ENCODE measurements around the gene MICAL3. TPM values are rescaled to one million over a fixed set of nuclear protein-coding genes. Genes with fewer than 3 reads are reported as not detected.

Gene MICAL3
- polyA plus RNA-seq, 3 donors: 0.23 to 0.84 TPM; not detected in 1

GRCh38 chr22:17884084-17884483 is 140.3 kb downstream of the MICAL3 start:
- no peaks in the 10 kb centered on the region for H4K20me1 ChIP-seq (ENCODE audit: insufficient read depth, low read length)
- no peak for DNase-seq
- no peak overlapping the region for H3K27ac Mint-ChIP-seq
- TF ChIP-seq, protein P1, sequence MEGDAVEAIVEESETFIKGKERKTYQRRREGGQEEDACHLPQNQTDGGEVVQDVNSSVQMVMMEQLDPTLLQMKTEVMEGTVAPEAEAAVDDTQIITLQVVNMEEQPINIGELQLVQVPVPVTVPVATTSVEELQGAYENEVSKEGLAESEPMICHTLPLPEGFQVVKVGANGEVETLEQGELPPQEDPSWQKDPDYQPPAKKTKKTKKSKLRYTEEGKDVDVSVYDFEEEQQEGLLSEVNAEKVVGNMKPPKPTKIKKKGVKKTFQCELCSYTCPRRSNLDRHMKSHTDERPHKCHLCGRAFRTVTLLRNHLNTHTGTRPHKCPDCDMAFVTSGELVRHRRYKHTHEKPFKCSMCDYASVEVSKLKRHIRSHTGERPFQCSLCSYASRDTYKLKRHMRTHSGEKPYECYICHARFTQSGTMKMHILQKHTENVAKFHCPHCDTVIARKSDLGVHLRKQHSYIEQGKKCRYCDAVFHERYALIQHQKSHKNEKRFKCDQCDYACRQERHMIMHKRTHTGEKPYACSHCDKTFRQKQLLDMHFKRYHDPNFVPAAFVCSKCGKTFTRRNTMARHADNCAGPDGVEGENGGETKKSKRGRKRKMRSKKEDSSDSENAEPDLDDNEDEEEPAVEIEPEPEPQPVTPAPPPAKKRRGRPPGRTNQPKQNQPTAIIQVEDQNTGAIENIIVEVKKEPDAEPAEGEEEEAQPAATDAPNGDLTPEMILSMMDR (IDR thresholded peaks at IDR 0.05): no peak
- H3K9me3 Mint-ChIP-seq: no peaks in the 10 kb centered on the region
- no peaks in the 10 kb centered on the region for H3K79me2 ChIP-seq (ENCODE audit: insufficient read depth, low read length)
- H3K4me1 ChIP-seq (ENCODE audit: control insufficient read depth in 1 of 2, insufficient read depth in 2 of 2, low read length in 2 of 2): no peaks in the 10 kb centered on the region
- no peak overlapping the region for H2AFZ ChIP-seq (ENCODE audit: insufficient read depth, low read depth, low read length, poor library complexity, severe bottlenecking)
- H3K27me3 Mint-ChIP-seq (ENCODE audit: low read depth in 3 of 3): peaks cover 0 to 1% (median 1%) of the 10 kb centered on the region in 3 donors
- no peak overlapping the region for H3K4me3 Mint-ChIP-seq
- no peaks in the 10 kb centered on the region for H3K9me3 ChIP-seq (replicated peaks in 1 of 2; ENCODE audit: control insufficient read depth in 1 of 2, insufficient read depth in 1 of 2, low read length in 2 of 2)
- no peaks in the 10 kb centered on the region for H3K36me3 ChIP-seq (replicated peaks in 1 of 2; ENCODE audit: control insufficient read depth in 1 of 2, insufficient read depth in 2 of 2, low read length in 2 of 2)
- intact Hi-C loops (cut with micrococcal nuclease): no loop called here
- peaks cover 0 to 6% of the 10 kb centered on the region in 2 donors for H3K36me3 Mint-ChIP-seq
- no CpG with 5 or more reads among the region's 6 CpGs for WGBS (ENCODE audit: insufficient coverage)
- H3K4me2 ChIP-seq (replicated peaks; ENCODE audit: extremely low read depth, low read length, poor library complexity, severe bottlenecking): no peak overlapping the region
- H3K4me1 Mint-ChIP-seq: no peaks in the 10 kb centered on the region
- H3K9ac ChIP-seq (ENCODE audit: insufficient read depth, low read length, poor library complexity, severe bottlenecking): no peak overlapping the region
- H3K27me3 ChIP-seq (ENCODE audit: control insufficient read depth in 2 of 2, insufficient read depth in 2 of 2, low read length in 2 of 2): no peaks in the 10 kb centered on the region
- H3K4me3 ChIP-seq (replicated peaks in 1 of 3; ENCODE audit: low read depth in 2 of 3, low read length in 3 of 3): no peak overlapping the region
- no peak overlapping the region for H3K27ac ChIP-seq (ENCODE audit: low read depth in 1 of 2, low read length in 2 of 2)

DNA sequence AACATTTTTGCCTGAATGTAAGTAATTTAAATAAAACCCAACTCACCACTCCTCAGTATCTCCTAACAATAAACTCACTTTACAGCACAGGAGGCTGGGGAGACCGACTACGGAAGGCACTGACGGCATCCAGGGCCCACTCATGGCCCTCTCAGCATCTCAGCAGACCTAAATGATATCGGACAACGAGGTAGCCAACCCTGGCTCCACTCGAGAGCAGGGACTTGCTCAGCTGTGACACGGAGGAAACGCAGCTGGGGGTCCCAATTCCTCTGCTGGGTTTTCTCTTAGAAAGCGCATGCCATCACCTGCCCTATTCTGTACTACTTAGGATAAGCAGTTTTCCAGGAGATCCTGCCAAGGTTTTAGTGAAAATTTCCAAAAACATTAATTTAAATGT is 141.0 kb downstream of the MICAL3 start:
- 96% methylated on average over 9 of the region's 9 CpGs for WGBS (ENCODE audit: insufficient coverage)
- Mint-ChIP-seq H3K27ac (no peak overlapping the region), H3K9me3 (no peaks in the 10 kb centered on the region), H3K4me3 (no peak overlapping the region), H3K27me3 (ENCODE audit: low read depth in 3 of 3) (peaks cover 0 to 1% (median 1%) of the 10 kb centered on the region in 3 donors), H3K4me1 (no peaks in the 10 kb centered on the region), H3K36me3 (peaks cover 0 to 6% of the 10 kb centered on the region in 2 donors)
- H3K9ac ChIP-seq (ENCODE audit: insufficient read depth, low read length, poor library complexity, severe bottlenecking): no peak overlapping the region
- H4K20me1 ChIP-seq (ENCODE audit: insufficient read depth, low read length): no peaks in the 10 kb centered on the region
- H3K36me3 ChIP-seq (replicated peaks in 1 of 2; ENCODE audit: control insufficient read depth in 1 of 2, insufficient read depth in 2 of 2, low read length in 2 of 2): no peaks in the 10 kb centered on the region
- H3K27ac ChIP-seq (ENCODE audit: low read depth in 1 of 2, low read length in 2 of 2): no peak overlapping the region
- H2AFZ ChIP-seq (ENCODE audit: insufficient read depth, low read depth, low read length, poor library complexity, severe bottlenecking): no peak overlapping the region
- DNase-seq: no peak
- H3K4me3 ChIP-seq (replicated peaks in 1 of 3; ENCODE audit: low read depth in 2 of 3, low read length in 3 of 3): no peak overlapping the region
- no peaks in the 10 kb centered on the region for H3K79me2 ChIP-seq (ENCODE audit: insufficient read depth, low read length)
- no peak overlapping the region for H3K4me2 ChIP-seq (replicated peaks; ENCODE audit: extremely low read depth, low read length, poor library complexity, severe bottlenecking)
- H3K4me1 ChIP-seq (ENCODE audit: control insufficient read depth in 1 of 2, insufficient read depth in 2 of 2, low read length in 2 of 2): no peaks in the 10 kb centered on the region
- no peaks in the 10 kb centered on the region for H3K9me3 ChIP-seq (replicated peaks in 1 of 2; ENCODE audit: control insufficient read depth in 1 of 2, insufficient read depth in 1 of 2, low read length in 2 of 2)
- TF ChIP-seq, protein P1 (IDR thresholded peaks at IDR 0.05): no peak
- intact Hi-C loops (cut with micrococcal nuclease): no loop called here
- no peaks in the 10 kb centered on the region for H3K27me3 ChIP-seq (ENCODE audit: control insufficient read depth in 2 of 2, insufficient read depth in 2 of 2, low read length in 2 of 2)

Measured in CD14-positive monocyte (primary cell).